NCI-H510A treated with DMSO at 0.1 percent for 48 hours (cell line): ENCODE measurements around the gene LBHD2.

Experiments
- DNase-seq: peaks from one replicate; lab custom pipeline; 2025; lab: John Stamatoyannopoulos, UW

LBHD2 gene

DNA sequence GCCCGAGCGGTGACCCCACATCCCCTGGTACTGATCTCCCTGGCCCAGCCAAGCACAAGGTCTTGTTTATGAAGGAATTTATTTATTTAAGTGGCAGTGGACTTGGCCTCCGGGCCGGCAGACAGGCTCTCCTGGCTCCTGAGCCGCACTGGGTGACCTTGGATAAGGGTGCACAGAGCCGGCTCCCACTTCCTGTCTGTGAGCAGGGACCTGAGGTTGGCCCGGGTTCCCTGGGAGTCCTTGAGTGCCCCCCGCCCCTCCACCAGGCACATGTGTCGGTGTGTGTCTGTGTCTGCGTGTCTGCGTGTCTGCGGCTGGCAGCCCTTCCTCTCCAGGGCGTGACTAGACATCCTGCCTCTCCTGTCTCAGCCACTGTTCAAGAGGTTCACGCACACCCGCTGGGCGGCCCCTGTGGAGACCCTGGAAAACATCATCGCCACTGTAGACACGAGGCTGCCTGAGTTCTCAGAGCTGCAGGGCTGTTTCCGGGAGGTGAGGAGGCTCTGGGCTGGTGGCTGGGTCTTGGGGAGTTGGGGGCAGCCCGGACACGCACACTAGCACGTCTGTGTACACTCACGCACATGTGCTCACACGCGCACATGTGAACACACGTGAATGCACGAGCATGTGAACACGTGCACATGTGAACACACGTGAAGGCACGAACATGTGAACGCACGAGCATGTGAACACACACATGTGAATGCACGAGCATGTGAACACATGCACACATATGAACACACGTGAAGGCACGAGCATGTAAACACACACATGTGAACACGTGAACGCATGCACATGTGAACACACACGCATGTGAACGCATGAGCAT, 48.6 kb downstream of the LBHD2 start:
- DNase-seq, result no peak

GRCh38 chr14:103133210-103134140, 49.5 kb downstream of the LBHD2 start:
- no peak for DNase-seq

DNA sequence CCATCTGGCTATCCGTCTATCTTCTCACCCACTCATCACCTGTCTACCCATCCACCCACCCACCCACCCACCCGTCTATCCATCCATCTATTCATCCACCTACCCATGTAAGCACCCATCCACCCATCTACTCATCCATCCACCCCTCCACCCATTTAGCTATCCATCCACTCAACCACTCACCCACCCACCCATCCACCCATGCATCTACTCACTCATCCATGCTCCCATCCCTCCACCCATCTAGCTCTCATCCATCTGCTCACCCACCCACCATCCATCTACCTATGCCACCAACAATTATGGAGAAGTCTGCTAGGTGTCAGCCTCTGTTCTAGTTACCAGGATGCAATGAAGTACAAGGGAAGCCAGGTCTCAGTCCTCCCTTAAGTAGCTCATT, 50.4 kb downstream of the LBHD2 start:
- no peak for DNase-seq

DNA sequence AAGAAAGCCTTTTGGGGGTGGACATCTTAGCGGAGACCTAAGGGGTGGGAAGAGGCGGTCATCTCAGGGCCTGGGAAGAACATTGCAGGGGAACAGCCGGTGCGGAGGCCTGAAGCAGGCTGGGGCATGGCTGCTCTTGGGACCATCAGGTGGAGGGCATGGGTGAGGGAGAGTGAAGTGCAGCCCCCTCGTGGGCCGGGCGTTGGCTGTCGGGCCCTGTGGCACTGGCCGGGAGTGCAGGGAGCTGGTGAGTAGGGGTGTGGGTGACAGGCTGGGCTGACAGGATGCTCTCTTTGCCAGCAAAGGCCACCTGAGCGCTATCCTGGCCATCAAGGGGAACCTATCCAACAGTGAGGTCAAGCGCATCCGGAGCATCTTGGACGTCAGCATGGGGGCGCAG, 50.9 kb downstream of the LBHD2 start:
- DNase-seq, result no peak

DNA sequence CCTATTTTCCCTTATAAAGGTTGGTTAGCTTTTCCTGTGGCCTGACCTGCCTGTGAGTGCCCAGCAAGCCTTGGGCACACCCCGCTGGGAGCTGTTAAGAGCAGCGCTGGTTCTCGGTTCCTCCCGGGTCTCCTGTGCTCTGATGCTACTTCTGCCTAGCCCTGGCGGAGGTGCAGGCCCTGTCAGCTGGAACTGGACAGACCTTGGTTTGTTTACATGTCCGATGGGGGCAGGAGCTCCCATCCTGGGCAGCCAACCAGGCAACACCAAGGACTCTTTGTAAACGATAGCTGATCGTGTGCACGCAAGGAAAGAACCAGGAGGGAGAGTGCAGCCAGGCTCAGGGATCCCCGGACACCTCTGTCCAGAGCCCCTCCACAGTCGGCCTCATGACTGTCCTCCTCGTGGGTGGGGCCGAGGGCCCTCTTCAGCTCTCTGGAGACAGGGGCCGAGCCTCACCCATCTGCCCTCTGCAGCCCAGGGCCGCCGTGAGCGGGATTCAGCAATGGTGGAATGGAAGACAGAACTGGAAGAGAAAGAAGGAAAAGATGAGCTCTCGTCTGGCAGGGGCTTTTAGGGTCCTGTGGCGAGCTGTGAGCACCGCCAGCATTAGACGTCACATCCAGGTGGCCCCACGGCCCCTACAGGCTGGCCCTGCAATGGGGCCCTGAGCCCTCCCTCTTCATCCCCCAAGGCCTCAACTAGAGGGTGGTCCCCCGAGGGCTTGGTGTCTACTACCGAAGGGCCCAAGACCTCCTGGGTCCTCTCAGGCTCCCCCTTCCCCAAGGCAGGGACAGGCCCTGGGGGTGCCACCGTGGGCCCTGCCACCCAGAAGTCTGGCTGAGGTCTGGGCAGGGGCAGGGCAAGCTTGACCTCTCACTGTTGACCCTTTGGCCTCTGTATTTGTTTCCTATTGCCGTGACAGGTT, 51.6 kb downstream of the LBHD2 start:
- DNase-seq, result no peak

DNA sequence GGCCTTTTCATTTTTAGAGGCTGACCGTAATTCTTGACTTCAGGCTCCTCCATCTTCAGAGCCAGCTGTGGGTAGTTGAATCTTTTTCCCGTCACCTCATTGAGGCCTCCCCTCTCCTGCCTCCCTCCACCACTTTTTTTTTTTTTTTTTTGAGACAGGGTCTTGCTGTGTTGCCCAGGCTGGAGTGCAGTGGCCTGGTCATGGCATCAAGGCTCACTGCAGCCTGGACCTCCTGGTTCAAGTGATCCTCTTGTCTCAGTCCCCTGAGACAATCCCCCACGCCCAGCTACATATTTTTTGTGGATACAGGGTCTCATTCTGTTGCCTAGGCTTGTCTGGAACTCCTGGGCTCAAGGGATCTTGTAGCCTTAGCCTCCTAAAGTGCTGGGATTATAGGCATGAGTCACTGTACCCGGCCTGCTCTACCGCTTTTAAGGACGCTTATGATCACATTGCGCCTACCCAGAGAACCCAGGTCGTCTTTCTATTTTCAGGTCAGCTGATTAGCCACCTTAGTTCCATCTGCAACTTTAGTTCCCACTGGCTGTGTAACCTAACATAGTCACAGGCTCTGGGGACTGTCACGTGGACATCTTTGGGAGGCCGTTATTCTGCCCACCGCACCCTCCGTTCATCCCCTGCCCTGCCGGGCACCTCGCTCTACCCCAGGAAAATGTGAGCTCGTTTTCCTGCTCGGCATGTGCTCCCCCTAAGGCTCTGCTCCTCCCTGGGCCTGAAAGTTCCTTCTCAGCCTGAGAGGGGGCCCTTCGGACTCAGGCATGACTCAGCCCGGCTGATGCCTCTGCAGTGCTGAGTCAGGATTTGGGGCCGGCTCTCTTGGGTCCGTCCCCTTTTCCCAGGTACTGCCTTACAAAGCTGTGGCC, 52.6 kb downstream of the LBHD2 start:
- DNase-seq, result no peak

DNA sequence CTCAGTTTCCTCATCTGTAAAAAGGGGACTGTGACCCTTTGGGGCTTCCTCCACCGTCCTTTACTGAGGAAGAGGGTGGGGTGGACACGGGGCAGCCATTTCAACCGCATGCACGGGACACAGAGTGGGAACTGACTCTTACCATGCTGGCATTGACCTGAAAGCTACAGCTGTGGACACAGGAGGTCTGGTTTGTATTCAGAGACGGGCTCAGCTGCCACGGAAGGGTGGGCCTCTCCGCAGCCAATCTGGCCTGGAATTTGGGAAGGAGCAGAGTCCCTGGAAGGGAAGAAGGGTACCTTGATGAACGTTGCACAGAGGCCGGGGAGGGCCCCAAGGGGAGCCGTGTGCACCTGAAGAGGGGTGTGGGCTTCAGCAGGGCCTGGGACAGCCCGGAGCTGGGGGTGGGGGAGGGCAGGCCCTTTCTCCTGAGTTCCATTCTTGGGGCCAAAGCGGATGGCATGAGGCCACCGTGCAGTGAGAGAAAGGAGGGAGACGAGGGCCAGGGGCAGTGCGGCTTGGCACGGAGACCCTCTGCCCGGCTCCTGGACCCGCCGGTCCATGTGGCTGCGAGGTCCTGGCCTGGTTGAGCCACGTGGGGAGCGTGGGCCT, 53.8 kb downstream of the LBHD2 start:
- no peak for DNase-seq

DNA sequence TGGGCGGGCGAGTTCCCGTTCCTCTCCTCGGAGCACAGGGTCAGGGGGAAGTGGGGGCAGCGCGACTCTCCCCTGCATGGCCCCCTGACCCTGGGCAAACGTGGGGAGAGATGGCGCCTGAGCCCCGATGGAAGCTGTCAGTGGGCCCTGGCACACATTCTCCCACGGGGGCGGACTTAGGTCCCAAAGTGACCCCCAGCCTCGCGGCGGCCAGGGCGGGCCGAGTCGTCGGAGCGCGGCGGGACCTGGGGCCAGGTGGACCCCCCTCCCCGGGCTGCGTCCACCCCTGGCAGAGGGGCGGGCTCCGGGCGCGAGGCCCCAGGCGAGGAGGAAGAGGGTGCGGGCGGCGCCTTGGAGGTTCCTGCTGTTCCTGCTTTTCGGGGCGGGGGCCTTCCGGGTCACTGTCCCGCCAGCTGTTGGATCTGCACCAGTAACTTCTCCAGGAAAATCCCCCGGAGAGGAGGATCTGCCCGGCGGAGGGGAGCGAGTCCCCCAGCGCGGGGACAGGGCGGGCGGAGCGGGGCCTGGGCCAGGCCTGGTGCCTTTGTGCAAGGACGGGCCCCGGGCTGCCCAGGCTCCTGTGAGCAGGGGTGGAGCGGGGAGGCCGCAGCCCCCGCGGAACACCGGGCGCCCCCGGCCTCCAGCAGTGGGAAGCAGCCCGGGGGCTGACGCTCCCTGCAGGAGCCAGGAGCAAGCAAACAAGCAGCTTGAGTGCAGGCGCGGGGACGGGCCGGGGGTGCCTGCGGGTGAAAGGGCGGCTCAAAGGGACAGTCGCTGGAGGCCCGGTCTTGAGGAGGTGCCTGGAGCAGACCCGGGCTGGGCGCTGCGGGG, 54.5 kb downstream of the LBHD2 start:
- DNase-seq, result no peak

DNA sequence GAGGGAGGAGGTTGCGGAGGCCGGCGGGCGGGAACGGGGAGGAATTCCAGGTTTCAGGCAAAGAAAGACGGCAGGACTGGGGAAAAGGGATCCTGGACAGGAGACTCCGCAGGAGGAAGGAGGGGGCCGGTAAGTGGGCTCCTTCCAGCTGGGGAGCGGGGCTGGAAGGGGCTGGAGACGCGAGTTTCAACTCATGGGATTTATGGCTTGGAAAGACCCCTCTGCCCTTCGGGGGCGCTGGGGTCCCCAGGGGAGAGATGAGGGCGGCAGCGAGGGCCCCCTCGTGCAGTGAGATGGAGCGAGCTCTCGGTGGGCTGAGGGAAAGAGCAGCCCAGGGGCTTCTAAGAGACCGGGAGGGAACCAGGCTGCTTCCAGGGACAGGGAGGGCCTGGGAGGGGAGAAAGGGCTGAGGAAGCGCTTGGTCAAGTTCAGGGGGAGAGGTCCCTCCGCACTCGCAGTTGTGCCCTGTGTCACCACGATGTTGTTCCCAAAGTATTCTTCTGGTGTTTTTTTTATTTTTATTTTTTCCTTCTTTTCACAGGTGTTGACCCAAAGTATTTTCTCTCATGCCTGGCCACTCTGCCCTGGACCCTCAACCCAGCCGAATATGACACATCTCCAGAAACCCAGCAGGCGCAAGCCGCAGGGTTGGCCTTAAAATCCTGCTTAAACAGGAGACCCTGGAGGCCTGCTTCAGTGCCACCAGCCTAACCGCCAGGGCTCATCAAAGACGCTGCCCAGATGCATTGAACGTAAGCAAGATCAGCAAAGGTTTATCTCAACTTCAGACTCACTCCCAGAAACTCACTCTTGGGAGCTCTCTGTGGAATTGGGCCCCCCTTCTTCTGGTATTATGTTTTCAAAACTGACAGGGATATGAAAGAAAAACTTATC, 55.4 kb downstream of the LBHD2 start:
- DNase-seq, result no peak
